Muscle of arm (tissue), 12 donors: Measurements from ENCODE around the gene TFB1M. TPM values are rescaled to one million over a fixed set of nuclear protein-coding genes. Genes with fewer than 3 reads are reported as not detected.
"Not testable (repeated sequence)": the region's sequence is repeated elsewhere in the genome, so short reads cannot be mapped to it uniquely, and the experiment has no call there.

Experiments used
- DNase-seq: peaks from one replicate; pipeline ENCODE4 v3.0.0-alpha.2; 2013
- polyA plus RNA-seq, 12 donors: library from polyadenylated mRNA; unstranded; fragments of 120-200 nt; gene quantifications; one replicate each; pipeline ENCODE4 v1.2.1, GENCODE V29; 2013; ENCODE audit not compliant: insufficient read length in 12 of 12

TFB1M gene
- polyA plus RNA-seq, 12 donors, result 10.6 to 18.1 (median 12.8) TPM; not detected in 1

GRCh38 chr6:155333414-155333813 is 19.1 kb upstream of the TFB1M start:
- DNase-seq, result no peak

GRCh38 chr6:155330922-155331321 is 16.6 kb upstream of the TFB1M start:
- DNase-seq, result no peak

- DNase-seq, result no peak
Measured at GRCh38 chr6:155330133-155330734, 15.9 kb upstream of the TFB1M start.

- DNase-seq, result no peak
Measured at GRCh38 chr6:155329460-155330132, 15.3 kb upstream of the TFB1M start.

GRCh38 chr6:155328539-155329459 is 14.5 kb upstream of the TFB1M start:
- no peak for DNase-seq

GRCh38 chr6:155328074-155328538 is 13.8 kb upstream of the TFB1M start:
- no peak for DNase-seq

GRCh38 chr6:155327326-155328073 is 13.2 kb upstream of the TFB1M start:
- DNase-seq, result peak; percentile 75

- DNase-seq, result no peak
Measured at GRCh38 chr6:155325700-155326516, 11.6 kb upstream of the TFB1M start.

GRCh38 chr6:155324993-155325392 is 10.7 kb upstream of the TFB1M start:
- DNase-seq, result no peak

GRCh38 chr6:155324172-155324571 is 9.9 kb upstream of the TFB1M start:
- no peak for DNase-seq

- no peak for DNase-seq
Measured at GRCh38 chr6:155319902-155320301, 5.6 kb upstream of the TFB1M start.

- DNase-seq, result no peak
Measured at GRCh38 chr6:155317186-155317585, 2.9 kb upstream of the TFB1M start.

GRCh38 chr6:155316419-155316818 is 2.1 kb upstream of the TFB1M start:
- DNase-seq, result no peak

- no peak for DNase-seq
Measured at GRCh38 chr6:155315516-155315871, 1.2 kb upstream of the TFB1M start.

- no peak for DNase-seq
Measured at GRCh38 chr6:155314773-155315515, 660 bp upstream of the TFB1M start.

- no peak for DNase-seq
Measured at GRCh38 chr6:155313602-155314091, 637 bp downstream of the TFB1M start.

- DNase-seq, result not testable (repeated sequence)
Measured at GRCh38 chr6:155312950-155313349, 1.3 kb downstream of the TFB1M start.

GRCh38 chr6:155311583-155311982 is 2.7 kb downstream of the TFB1M start:
- DNase-seq, result no peak

GRCh38 chr6:155311086-155311485 is 3.2 kb downstream of the TFB1M start:
- DNase-seq, result no peak

- no peak for DNase-seq
Measured at GRCh38 chr6:155310596-155310995, 3.7 kb downstream of the TFB1M start.
